AG09309 (cell line): ENCODE measurements around the gene OR13J1.

ENCODE experiments used
- DNase-seq: peaks from one replicate; pipeline ENCODE4 v3.0.0-alpha.2; 2010; ENCODE audit warnings: low read depth
- H3K4me3 ChIP-seq: 2 replicates; pipeline ENCODE4 v1.5.1; 2011; ENCODE audit warnings: mild to moderate bottlenecking, low read depth, low read length, moderate library complexity; ENCODE audit not compliant: control insufficient read depth
- TF ChIP-seq, protein P1 (sequence below): IDR thresholded peaks from 2 replicates; pipeline ENCODE4 v1.5.1; 2011; ENCODE audit warnings: mild to moderate bottlenecking, low read depth, low read length, inconsistent platforms; ENCODE audit not compliant: insufficient read depth, control insufficient read depth; ENCODE audit errors: missing control alignments

Gene OR13J1

DNA sequence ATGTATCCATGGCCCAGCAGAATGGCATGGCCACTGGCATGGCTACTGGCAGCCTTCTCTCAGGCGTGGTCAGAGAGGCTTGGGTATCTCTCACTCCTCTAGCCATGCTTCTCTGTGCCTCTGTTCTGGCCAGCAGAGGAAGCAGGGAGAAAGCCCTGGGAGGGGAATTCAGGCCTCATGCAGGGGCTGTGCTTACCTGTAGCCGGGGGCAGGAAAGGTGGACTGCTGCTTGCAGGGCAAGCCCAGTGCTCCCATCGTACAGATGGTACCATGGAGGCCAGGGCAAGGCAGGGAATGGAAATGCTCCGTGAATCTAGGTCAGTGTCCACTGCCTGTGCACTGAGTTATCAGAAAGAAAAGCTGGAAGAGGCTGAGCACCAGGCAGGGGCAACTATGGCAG, 2.7 kb downstream of the OR13J1 start:
- no peak overlapping the region for H3K4me3 ChIP-seq
- DNase-seq, result no peak
- TF ChIP-seq, protein P1, sequence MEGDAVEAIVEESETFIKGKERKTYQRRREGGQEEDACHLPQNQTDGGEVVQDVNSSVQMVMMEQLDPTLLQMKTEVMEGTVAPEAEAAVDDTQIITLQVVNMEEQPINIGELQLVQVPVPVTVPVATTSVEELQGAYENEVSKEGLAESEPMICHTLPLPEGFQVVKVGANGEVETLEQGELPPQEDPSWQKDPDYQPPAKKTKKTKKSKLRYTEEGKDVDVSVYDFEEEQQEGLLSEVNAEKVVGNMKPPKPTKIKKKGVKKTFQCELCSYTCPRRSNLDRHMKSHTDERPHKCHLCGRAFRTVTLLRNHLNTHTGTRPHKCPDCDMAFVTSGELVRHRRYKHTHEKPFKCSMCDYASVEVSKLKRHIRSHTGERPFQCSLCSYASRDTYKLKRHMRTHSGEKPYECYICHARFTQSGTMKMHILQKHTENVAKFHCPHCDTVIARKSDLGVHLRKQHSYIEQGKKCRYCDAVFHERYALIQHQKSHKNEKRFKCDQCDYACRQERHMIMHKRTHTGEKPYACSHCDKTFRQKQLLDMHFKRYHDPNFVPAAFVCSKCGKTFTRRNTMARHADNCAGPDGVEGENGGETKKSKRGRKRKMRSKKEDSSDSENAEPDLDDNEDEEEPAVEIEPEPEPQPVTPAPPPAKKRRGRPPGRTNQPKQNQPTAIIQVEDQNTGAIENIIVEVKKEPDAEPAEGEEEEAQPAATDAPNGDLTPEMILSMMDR, result no peak

- DNase-seq, result no peak
- TF ChIP-seq, protein P1, result no peak
- no peak overlapping the region for H3K4me3 ChIP-seq
Observed at GRCh38 chr9:35864695-35865255, 5.4 kb downstream of the OR13J1 start.

DNA sequence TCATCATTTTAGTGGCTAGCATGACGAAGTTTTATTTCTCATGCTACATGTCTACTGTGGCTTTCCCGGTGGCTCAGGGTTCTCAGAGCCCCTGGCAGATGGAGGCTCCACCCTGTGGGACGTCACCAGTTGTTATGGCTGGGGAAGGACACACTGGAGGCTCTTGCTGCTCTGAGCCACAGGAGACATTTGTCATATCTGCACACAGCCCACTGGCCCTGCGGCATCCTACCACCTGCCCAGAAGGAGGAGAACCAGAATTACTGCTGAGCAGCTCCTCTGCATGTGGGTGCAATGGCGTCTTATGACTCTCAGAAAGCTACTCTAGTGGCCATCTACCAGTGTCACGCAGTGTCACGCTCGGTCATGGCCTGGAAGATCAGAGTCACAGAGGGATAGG, 6.6 kb downstream of the OR13J1 start:
- H3K4me3 ChIP-seq, result no peak overlapping the region
- TF ChIP-seq, protein P1, result no peak
- no peak for DNase-seq

- no peak overlapping the region for H3K4me3 ChIP-seq
- TF ChIP-seq, protein P1, result no peak
- no peak for DNase-seq
Observed at GRCh38 chr9:35862328-35862727, 7.9 kb downstream of the OR13J1 start.

DNA sequence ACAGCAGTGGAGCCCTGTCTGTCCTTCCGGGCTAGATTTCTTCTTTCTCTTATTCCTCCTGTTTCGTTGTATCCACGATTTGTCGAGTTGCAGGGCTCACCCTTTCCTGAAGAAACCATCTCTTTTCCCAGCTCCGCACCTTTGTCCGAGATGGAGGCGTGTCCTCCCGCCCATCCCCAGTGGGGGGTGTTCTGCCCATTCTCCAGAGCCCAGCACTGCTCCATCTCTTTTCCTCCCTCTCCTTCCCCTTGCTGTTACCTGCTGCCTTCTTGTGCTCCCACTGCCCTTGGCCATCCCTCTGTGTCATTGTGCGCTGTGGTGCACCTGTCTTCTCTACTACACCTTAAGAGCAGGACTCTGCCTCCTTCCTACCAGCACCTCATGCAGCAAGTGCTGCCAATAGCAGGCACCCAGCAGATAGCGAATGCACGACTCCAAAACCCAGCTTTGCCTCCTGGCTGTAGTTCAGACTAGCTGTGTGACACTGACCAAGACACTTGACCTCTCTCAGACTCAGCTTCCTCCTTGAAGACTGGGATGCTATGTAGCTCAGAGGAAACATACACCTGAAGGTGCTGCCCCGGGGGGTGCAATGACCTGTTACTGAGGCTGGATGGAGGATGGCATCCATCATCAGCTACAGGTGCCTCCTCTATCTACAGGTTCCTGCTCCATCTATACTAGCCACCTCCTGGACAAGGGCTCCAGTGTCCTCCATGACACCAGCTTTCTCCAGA, 8.9 kb downstream of the OR13J1 start:
- TF ChIP-seq, protein P1, result no peak
- no peak overlapping the region for H3K4me3 ChIP-seq
- no peak for DNase-seq

GRCh38 chr9:35859990-35860339, 10.2 kb downstream of the OR13J1 start:
- TF ChIP-seq, protein P1, result no peak
- DNase-seq, result no peak
- H3K4me3 ChIP-seq, result no peak overlapping the region
